ACC112 (cell line): ENCODE results near the gene ZCCHC2.
A peak's percentile ranks its signal among the peaks of the same experiment; 100 is the strongest.

Experiments used
- H2AFZ ChIP-seq: fragments of 200-600 bp; sonication (generic); one replicate; pipeline ENCODE4 v1.6.0; 2017; ENCODE audit warnings: antibody characterized with exemption, low read length; ENCODE audit not compliant: unreplicated experiment
- H3K27ac ChIP-seq: fragments of 200-600 bp; sonication (generic); 2 replicates; pipeline ENCODE4 v1.5.1; 2014; ENCODE audit warnings: low read depth, mild to moderate bottlenecking, antibody characterized with exemption, low read length, moderate library complexity
- H3K27me3 ChIP-seq: fragments of 200-600 bp; sonication (generic); 2 replicates; pipeline ENCODE4 v1.6.1; 2014; ENCODE audit warnings: mild to moderate bottlenecking, antibody characterized with exemption, low read length, moderate library complexity, mixed read lengths; ENCODE audit not compliant: insufficient read depth
- H3K36me3 ChIP-seq: fragments of 200-600 bp; sonication (generic); 2 replicates; pipeline ENCODE4 v1.6.1; 2016; ENCODE audit warnings: mild to moderate bottlenecking, antibody characterized with exemption, low read length, moderate library complexity, mixed read lengths; ENCODE audit not compliant: insufficient read depth
- H3K4me1 ChIP-seq: fragments of 200-600 bp; sonication (generic); one replicate; pipeline ENCODE4 v1.6.1; 2016; ENCODE audit warnings: low read length, mixed read lengths; ENCODE audit not compliant: insufficient read depth, unreplicated experiment, control insufficient read depth
- H3K4me3 ChIP-seq: fragments of 200-600 bp; sonication (generic); 2 replicates; pipeline ENCODE4 v1.5.1; 2014; ENCODE audit warnings: mild to moderate bottlenecking, low read depth, low read length
- H3K79me2 ChIP-seq: fragments of 200-600 bp; sonication (generic); one replicate; pipeline ENCODE4 v1.6.0; 2016; ENCODE audit warnings: low read length; ENCODE audit not compliant: control insufficient read depth, unreplicated experiment, insufficient read depth

ZCCHC2 gene

GRCh38 chr18:62576845-62577512 is 54.2 kb downstream of the ZCCHC2 start:
- no peaks in the 10 kb centered on the region for H3K4me1 ChIP-seq
- no peak overlapping the region for H2AFZ ChIP-seq
- H3K36me3 ChIP-seq = peaks cover 19% of the 10 kb centered on the region; the same call in 1 of the 2 replicates
- no peaks in the 10 kb centered on the region for H3K27me3 ChIP-seq
- no peak overlapping the region for H3K27ac ChIP-seq
- no peaks in the 10 kb centered on the region for H3K79me2 ChIP-seq
- H3K4me3 ChIP-seq = no peak overlapping the region

- H3K27ac ChIP-seq = no peak overlapping the region
- no peaks in the 10 kb centered on the region for H3K79me2 ChIP-seq
- no peaks in the 10 kb centered on the region for H3K4me1 ChIP-seq
- peaks cover 19% of the 10 kb centered on the region; the same call in 1 of the 2 replicates for H3K36me3 ChIP-seq
- H3K27me3 ChIP-seq = no peaks in the 10 kb centered on the region
- H3K4me3 ChIP-seq = no peak overlapping the region
- no peak overlapping the region for H2AFZ ChIP-seq
Measured at GRCh38 chr18:62577765-62578164, 54.9 kb downstream of the ZCCHC2 start.

GRCh38 chr18:62578980-62579511 is 56.2 kb downstream of the ZCCHC2 start:
- no peaks in the 10 kb centered on the region for H3K27me3 ChIP-seq
- no peak overlapping the region for H3K27ac ChIP-seq
- no peaks in the 10 kb centered on the region for H3K79me2 ChIP-seq
- H2AFZ ChIP-seq = no peak overlapping the region
- H3K4me3 ChIP-seq = no peak overlapping the region
- H3K4me1 ChIP-seq = peaks cover 2% of the 10 kb centered on the region
- H3K36me3 ChIP-seq = peaks cover 19% of the 10 kb centered on the region; the same call in 1 of the 2 replicates

- Histone ChIP-seq H3K27ac (no peak overlapping the region), H2AFZ (no peak overlapping the region)
Measured at GRCh38 chr18:62583376-62583775, 60.6 kb downstream of the ZCCHC2 start.

DNA sequence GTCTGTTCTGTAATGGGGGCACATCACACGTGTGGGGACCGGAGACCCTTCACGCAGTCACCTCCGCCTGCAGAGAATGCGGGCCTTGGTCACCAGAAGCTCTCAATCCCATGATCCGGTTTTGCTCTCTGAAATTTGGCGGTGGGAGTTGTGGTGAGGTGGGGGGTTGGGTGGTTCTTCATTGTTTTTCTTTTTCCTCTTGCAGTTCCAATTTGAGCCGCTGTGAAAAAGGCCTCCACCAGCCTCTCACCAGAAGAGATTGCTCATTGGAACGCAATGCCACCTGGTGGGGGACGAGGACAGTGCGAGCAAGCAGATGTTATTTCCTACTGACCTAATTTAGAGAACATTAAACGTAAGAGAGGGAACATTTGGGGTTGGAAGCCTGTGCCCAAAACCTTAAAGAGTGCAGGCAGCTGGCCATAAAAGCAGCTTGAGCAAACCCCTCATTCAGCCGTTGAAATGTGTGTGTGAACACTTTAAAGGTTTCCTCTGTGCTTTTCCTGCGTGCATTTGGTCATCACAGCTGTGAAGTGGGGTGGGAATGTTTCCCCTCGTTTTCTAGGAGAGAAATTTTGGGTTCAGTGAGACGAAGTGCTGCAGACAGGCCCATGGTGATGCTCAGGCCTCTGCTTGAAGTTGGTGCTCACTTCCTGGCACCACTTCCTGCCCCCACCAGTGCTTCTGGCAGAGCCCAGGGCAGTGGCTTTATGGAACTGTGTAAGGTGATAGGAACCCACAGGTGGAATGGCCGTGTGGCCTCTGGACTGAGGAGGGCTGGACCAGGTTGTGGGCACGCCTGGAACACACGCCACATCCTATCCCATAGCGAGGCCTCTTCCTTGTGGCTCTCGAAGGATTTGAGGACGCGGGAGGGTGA is 61.7 kb downstream of the ZCCHC2 start:
- peak overlapping the region; percentile 46 for H2AFZ ChIP-seq

More at GRCh38 chr18:62583376-62583775, 60.6 kb downstream of the ZCCHC2 start:
- Histone ChIP-seq H3K4me1 (peaks cover 4% of the 10 kb centered on the region), H3K4me3 (no peak overlapping the region), H3K36me3 (0 out of 2 replicates have a peak, but pooled peaks cover 5% of the 10 kb centered on the region), H3K27me3 (no peaks in the 10 kb centered on the region), H3K79me2 (no peaks in the 10 kb centered on the region)

DNA sequence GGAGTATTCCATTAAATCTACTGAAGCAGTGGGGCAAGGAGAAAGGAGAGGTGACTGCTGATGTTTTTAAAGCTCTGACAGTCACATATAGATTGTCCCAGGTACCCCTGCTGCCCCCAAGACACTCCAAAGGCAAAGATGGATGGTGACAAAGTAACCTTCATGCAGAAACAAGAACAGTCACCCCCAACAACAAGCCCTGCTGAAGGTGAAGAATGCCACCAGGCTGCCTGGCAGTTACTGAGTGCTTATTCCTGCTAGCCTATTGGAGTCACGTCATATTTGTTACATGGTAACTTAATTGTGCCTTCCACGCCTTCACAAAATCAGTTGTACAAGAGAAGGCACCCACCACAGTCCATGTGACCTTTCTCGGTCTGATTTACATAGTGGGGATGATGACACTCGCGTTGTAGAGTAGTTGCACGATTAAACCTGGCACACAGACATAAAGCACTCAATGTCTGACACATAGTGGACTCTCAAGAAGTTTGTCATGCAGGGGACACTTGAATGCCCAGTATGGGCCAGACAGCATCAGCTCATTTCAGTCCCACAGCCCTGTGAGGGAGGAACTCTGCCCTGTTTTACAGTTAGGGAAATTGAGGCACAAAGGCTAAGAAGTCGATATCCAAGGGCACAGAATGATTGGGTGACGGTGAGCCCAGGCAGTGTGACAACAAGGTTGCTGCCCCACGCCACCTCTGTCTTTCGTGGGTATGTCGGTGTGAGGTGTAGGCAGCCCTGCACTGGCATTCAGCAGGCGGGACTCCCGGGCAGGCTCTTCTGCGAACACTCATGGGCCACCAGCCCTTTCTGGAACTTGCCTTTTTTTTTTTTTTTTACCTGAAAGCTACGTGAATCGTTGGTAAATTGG is 62.7 kb downstream of the ZCCHC2 start:
- H3K4me3 ChIP-seq = peak overlapping the region; percentile 39; the same call in 1 of the 2 replicates
- no peaks in the 10 kb centered on the region for H3K27me3 ChIP-seq
- H3K27ac ChIP-seq = no peak overlapping the region
- H3K36me3 ChIP-seq = no peaks in the 10 kb centered on the region
- no peak overlapping the region for H2AFZ ChIP-seq
- no peaks in the 10 kb centered on the region for H3K79me2 ChIP-seq
- H3K4me1 ChIP-seq = peaks cover 4% of the 10 kb centered on the region

More for the DNA sequence above, 61.7 kb downstream of the ZCCHC2 start:
- Histone ChIP-seq H3K27ac (no peak overlapping the region), H3K4me1 (peaks cover 4% of the 10 kb centered on the region), H3K36me3 (0 out of 2 replicates have a peak, but pooled peaks cover 5% of the 10 kb centered on the region), H3K27me3 (no peaks in the 10 kb centered on the region), H3K79me2 (no peaks in the 10 kb centered on the region), H3K4me3 (peak overlapping the region; percentile 34)

DNA sequence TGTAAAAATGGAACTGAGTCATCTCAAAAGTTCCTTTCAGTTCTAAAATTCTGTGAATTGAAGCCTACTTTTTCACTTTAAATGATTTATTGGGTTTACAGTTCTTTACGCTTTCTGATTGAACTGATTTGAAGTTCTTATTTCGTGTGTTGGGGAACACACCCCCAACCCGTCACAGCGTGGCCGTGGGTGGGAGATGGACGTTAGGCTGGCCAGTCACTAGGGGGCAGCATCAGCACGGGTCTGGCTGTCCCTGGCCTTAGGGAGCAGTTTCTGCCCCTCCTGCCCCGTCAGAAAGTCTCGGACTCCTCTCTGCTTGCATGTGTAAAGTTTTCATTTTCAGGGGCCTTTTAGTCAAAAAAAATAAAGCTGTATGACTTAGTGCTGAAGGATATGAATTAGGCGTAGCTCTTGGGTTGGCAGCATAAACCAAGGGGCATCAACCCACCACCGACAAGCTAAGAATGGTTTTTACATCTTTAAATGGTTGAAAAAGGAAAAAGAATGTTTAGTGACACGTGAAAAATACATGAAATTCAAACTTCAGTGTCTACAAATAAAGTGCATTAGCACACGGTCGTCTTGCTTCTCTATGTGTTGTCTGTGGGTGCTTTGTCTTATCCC is 63.4 kb downstream of the ZCCHC2 start:
- Histone ChIP-seq H2AFZ (no peak overlapping the region), H3K27me3 (peaks cover 2% of the 10 kb centered on the region; the same call in 1 of the 2 replicates), H3K79me2 (no peaks in the 10 kb centered on the region), H3K4me1 (peaks cover 4% of the 10 kb centered on the region), H3K4me3 (peak overlapping the region; percentile 39; the same call in 1 of the 2 replicates), H3K27ac (no peak overlapping the region), H3K36me3 (no peaks in the 10 kb centered on the region)

- H2AFZ ChIP-seq = no peak overlapping the region
- H3K4me3 ChIP-seq = no peak overlapping the region
- no peak overlapping the region for H3K27ac ChIP-seq
- no peaks in the 10 kb centered on the region for H3K79me2 ChIP-seq
- peaks cover 4% of the 10 kb centered on the region for H3K4me1 ChIP-seq
- H3K36me3 ChIP-seq = no peaks in the 10 kb centered on the region
- peaks cover 8% of the 10 kb centered on the region; the same call in 1 of the 2 replicates for H3K27me3 ChIP-seq
Measured at GRCh38 chr18:62586781-62587487, 64.1 kb downstream of the ZCCHC2 start.

GRCh38 chr18:62587689-62588088 is 64.9 kb downstream of the ZCCHC2 start:
- no peaks in the 10 kb centered on the region for H3K36me3 ChIP-seq
- no peak overlapping the region for H3K27ac ChIP-seq
- no peak overlapping the region for H3K4me3 ChIP-seq
- no peaks in the 10 kb centered on the region for H3K79me2 ChIP-seq
- no peak overlapping the region for H2AFZ ChIP-seq
- peaks cover 12% of the 10 kb centered on the region for H3K27me3 ChIP-seq
- H3K4me1 ChIP-seq = peaks cover 4% of the 10 kb centered on the region
